Gastroesophageal sphincter (tissue), 3 donors: ENCODE results near the gene ARHGAP42.

Experiments
- CTCF ChIP-seq, 4 experiments: fragments of 200-600 bp in 2 of 4; fragments of 450-650 bp in 2 of 4; sonication (generic) in 1 of 4; IDR thresholded peaks; one replicate each; pipeline ENCODE4 v1.5.1; 2017 to 2019; ENCODE audit warnings: antibody characterized with exemption in 4 of 4, mild to moderate bottlenecking in 2 of 4, moderate library complexity in 2 of 4
- EP300 ChIP-seq: sonication (generic); formaldehyde crosslinking; IDR thresholded peaks from one replicate; pipeline ENCODE4 v1.6.1; 2017; ENCODE audit warnings: antibody characterized with exemption, mild to moderate bottlenecking
- POLR2A ChIP-seq, 2 donors: fragments of 450-650 bp; IDR thresholded peaks; one replicate each; pipeline ENCODE4 v1.6.1; 2017; ENCODE audit warnings: antibody characterized with exemption in 2 of 2, mild to moderate bottlenecking in 2 of 2, moderate library complexity in 1 of 2
- POLR2AphosphoS5 ChIP-seq: sonication (generic); formaldehyde crosslinking; IDR thresholded peaks from one replicate; pipeline ENCODE4 v1.6.1; 2017; ENCODE audit warnings: antibody characterized with exemption

GRCh38 chr11:101030692-101031091 lies 343.6 kb downstream of the ARHGAP42 start:
- TF ChIP-seq CTCF (IDR thresholded peaks at IDR 0.05) (no peak), POLR2A (IDR thresholded peaks at IDR 0.05) (no peak), EP300 (no peak), POLR2AphosphoS5 (no peak)
